Hematopoietic multipotent progenitor cell (in vitro differentiated cells): ENCODE data around the gene ARHGAP23. TPM values are rescaled to one million over a fixed set of nuclear protein-coding genes. Genes with fewer than 3 reads are reported as not detected.

ENCODE experiments used
- DNase-seq, 3 donors: peaks; one replicate each; pipeline ENCODE4 v3.0.0-alpha.2; 2011 to 2015; ENCODE audit warnings: low read depth in 2 of 3, low spot score in 2 of 3
- total RNA-seq: library from RNA; depleted of rRNA; stranded (reverse); fragments of >200 nt; gene quantifications from one replicate; pipeline ENCODE4 v1.2.3, GENCODE V29; 2012

ARHGAP23 gene
- total RNA-seq = 16.4 TPM

GRCh38 chr17:38428112-38428642, at the start of gene ARHGAP23:
TSS of gene ARHGAP23 (plus strand) at chr17:38428464. CDS start at chr17:38428486, 22 bp downstream.
- DNase-seq = peak in 1 of 3 donors; percentile 55

GRCh38 chr17:38379448-38379847, 48.8 kb upstream of the ARHGAP23 start:
- DNase-seq = no peak

- DNase-seq = no peak
Measured at GRCh38 chr17:38395090-38395489, 33.2 kb upstream of the ARHGAP23 start.

GRCh38 chr17:38397227-38397626, 31.0 kb upstream of the ARHGAP23 start:
- DNase-seq = no peak

- DNase-seq = no peak
Measured at GRCh38 chr17:38400286-38400685, 28.0 kb upstream of the ARHGAP23 start.

- DNase-seq = no peak
Measured at GRCh38 chr17:38401459-38401858, 26.8 kb upstream of the ARHGAP23 start.

GRCh38 chr17:38402897-38403296, 25.4 kb upstream of the ARHGAP23 start:
- no peak for DNase-seq

GRCh38 chr17:38403491-38403890, 24.8 kb upstream of the ARHGAP23 start:
- DNase-seq = peak in 1 of 3 donors; percentile 13

- DNase-seq = no peak
Measured at GRCh38 chr17:38404174-38404943, 23.9 kb upstream of the ARHGAP23 start.

GRCh38 chr17:38405654-38406053, 22.6 kb upstream of the ARHGAP23 start:
- no peak for DNase-seq

GRCh38 chr17:38410201-38410600, 18.1 kb upstream of the ARHGAP23 start:
- no peak for DNase-seq

GRCh38 chr17:38415250-38416194, 12.7 kb upstream of the ARHGAP23 start:
- DNase-seq = peak in 2 of 3 donors; percentile 53 to 59

GRCh38 chr17:38416840-38417209, 11.4 kb upstream of the ARHGAP23 start:
- no peak for DNase-seq

GRCh38 chr17:38417210-38417951, 10.9 kb upstream of the ARHGAP23 start:
- DNase-seq = no peak

- no peak for DNase-seq
Measured at GRCh38 chr17:38418062-38418692, 10.1 kb upstream of the ARHGAP23 start.

- DNase-seq = no peak
Measured at GRCh38 chr17:38418693-38419507, 9.4 kb upstream of the ARHGAP23 start.

GRCh38 chr17:38419508-38419981, 8.7 kb upstream of the ARHGAP23 start:
- DNase-seq = no peak

- no peak for DNase-seq
Measured at GRCh38 chr17:38420518-38420917, 7.7 kb upstream of the ARHGAP23 start.

GRCh38 chr17:38421171-38421841, 7.0 kb upstream of the ARHGAP23 start:
- no peak for DNase-seq
